ENCODE results near the gene TSC22D3.

GRCh38 chrX:107725761-107726555 lies 49.6 kb downstream of the TSC22D3 start:
- TF ChIP-seq CTCF (conservative IDR thresholded peaks at IDR 0.05 in 1 of 2, IDR thresholded peaks at IDR 0.05 in 1 of 2; ENCODE audit: extremely low read depth in 1 of 2, insufficient read depth in 1 of 2, low read depth in 1 of 2, low read length in 2 of 2) (no peak), EZH2 (IDR thresholded peaks at IDR 0.05; ENCODE audit: borderline replicate concordance, low read length) (no peak)
